H7 (cell line): ENCODE data around the gene GPSM1. TPM values are rescaled to one million over a fixed set of nuclear protein-coding genes. Genes with fewer than 3 reads are reported as not detected.

Experiments
- DNase-seq: peaks from one replicate; pipeline ENCODE4 v3.0.0; 2012
- H3K27me3 ChIP-seq: 2 replicates; pipeline ENCODE4 v1.6.0; 2011; ENCODE audit warnings: mild to moderate bottlenecking, low read length; ENCODE audit not compliant: control insufficient read depth, insufficient read depth
- H3K36me3 ChIP-seq: replicated peaks from 2 replicates; pipeline ENCODE4 v1.5.1; 2011; ENCODE audit warnings: low read length; ENCODE audit not compliant: control insufficient read depth, insufficient read depth
- H3K4me3 ChIP-seq: 2 replicates; pipeline ENCODE4 v1.5.1; 2011; ENCODE audit warnings: low read depth, mild to moderate bottlenecking, control low read depth, low read length, moderate library complexity; ENCODE audit not compliant: insufficient read depth
- total RNA-seq: library from RNA; depleted of rRNA; stranded (reverse); fragments of >200 nt; shearing (Covaris generic); gene quantifications from 2 replicates; pipeline ENCODE4 v1.2.3, GENCODE V29; 2014

Gene GPSM1
- total RNA-seq, 1 experiment from 2014 or later, result 22.2 TPM

- Histone ChIP-seq H3K36me3 (no peaks in the 10 kb centered on the region), H3K4me3 (no peak overlapping the region), H3K27me3 (no peaks in the 10 kb centered on the region)
- no peak for DNase-seq
Observed at GRCh38 chr9:136306211-136307208, 20.8 kb upstream of the GPSM1 start.

- H3K4me3 ChIP-seq, result no peak overlapping the region
- no peak for DNase-seq
- H3K36me3 ChIP-seq, result no peaks in the 10 kb centered on the region
- H3K27me3 ChIP-seq, result no peaks in the 10 kb centered on the region
Observed at GRCh38 chr9:136307215-136307750, 20.1 kb upstream of the GPSM1 start.

- H3K27me3 ChIP-seq, result no peaks in the 10 kb centered on the region
- H3K4me3 ChIP-seq, result no peak overlapping the region
- no peaks in the 10 kb centered on the region for H3K36me3 ChIP-seq
- DNase-seq, result no peak
Observed at GRCh38 chr9:136308006-136308701, 19.2 kb upstream of the GPSM1 start.

- H3K27me3 ChIP-seq, result no peaks in the 10 kb centered on the region
- no peak overlapping the region for H3K4me3 ChIP-seq
- no peak for DNase-seq
Observed at GRCh38 chr9:136308702-136309053, 18.7 kb upstream of the GPSM1 start.

GRCh38 chr9:136309101-136309801 lies 18.1 kb upstream of the GPSM1 start:
- no peak for DNase-seq

More at GRCh38 chr9:136308702-136309053, 18.7 kb upstream of the GPSM1 start:
- no peaks in the 10 kb centered on the region for H3K36me3 ChIP-seq

GRCh38 chr9:136309806-136310220 lies 17.5 kb upstream of the GPSM1 start:
- no peak overlapping the region for H3K4me3 ChIP-seq
- H3K36me3 ChIP-seq, result no peaks in the 10 kb centered on the region
- DNase-seq, result no peak
- H3K27me3 ChIP-seq, result no peaks in the 10 kb centered on the region

More at GRCh38 chr9:136309101-136309801, 18.1 kb upstream of the GPSM1 start:
- Histone ChIP-seq H3K27me3 (no peaks in the 10 kb centered on the region), H3K4me3 (no peak overlapping the region), H3K36me3 (no peaks in the 10 kb centered on the region)

- no peak overlapping the region for H3K4me3 ChIP-seq
- H3K36me3 ChIP-seq, result no peaks in the 10 kb centered on the region
- H3K27me3 ChIP-seq, result no peaks in the 10 kb centered on the region
- DNase-seq, result no peak
Observed at GRCh38 chr9:136310273-136311030, 16.9 kb upstream of the GPSM1 start.

GRCh38 chr9:136311051-136312008 lies 16.0 kb upstream of the GPSM1 start:
- Histone ChIP-seq H3K4me3 (no peak overlapping the region), H3K27me3 (no peaks in the 10 kb centered on the region), H3K36me3 (no peaks in the 10 kb centered on the region)
- no peak for DNase-seq

- no peaks in the 10 kb centered on the region for H3K36me3 ChIP-seq
- DNase-seq, result no peak
Observed at GRCh38 chr9:136312009-136312375, 15.3 kb upstream of the GPSM1 start.

GRCh38 chr9:136312436-136312835 lies 14.9 kb upstream of the GPSM1 start:
- DNase-seq, result peak; percentile 90
- Histone ChIP-seq H3K36me3 (no peaks in the 10 kb centered on the region), H3K4me3 (no peak overlapping the region), H3K27me3 (no peaks in the 10 kb centered on the region)

More at GRCh38 chr9:136312009-136312375, 15.3 kb upstream of the GPSM1 start:
- Histone ChIP-seq H3K4me3 (no peak overlapping the region), H3K27me3 (no peaks in the 10 kb centered on the region)

- peak; percentile 75 for DNase-seq
- Histone ChIP-seq H3K36me3 (no peaks in the 10 kb centered on the region), H3K4me3 (no peak overlapping the region), H3K27me3 (no peaks in the 10 kb centered on the region)
Observed at GRCh38 chr9:136313111-136314055, 14.0 kb upstream of the GPSM1 start.

GRCh38 chr9:136314056-136314416 lies 13.3 kb upstream of the GPSM1 start:
- H3K4me3 ChIP-seq, result no peak overlapping the region

More at GRCh38 chr9:136314056-136314416, 13.3 kb upstream of the GPSM1 start:
- DNase-seq, result no peak
- Histone ChIP-seq H3K36me3 (no peaks in the 10 kb centered on the region), H3K27me3 (no peaks in the 10 kb centered on the region)
